Measurements from ENCODE around the gene MAP2.

MAP2 gene

DNA sequence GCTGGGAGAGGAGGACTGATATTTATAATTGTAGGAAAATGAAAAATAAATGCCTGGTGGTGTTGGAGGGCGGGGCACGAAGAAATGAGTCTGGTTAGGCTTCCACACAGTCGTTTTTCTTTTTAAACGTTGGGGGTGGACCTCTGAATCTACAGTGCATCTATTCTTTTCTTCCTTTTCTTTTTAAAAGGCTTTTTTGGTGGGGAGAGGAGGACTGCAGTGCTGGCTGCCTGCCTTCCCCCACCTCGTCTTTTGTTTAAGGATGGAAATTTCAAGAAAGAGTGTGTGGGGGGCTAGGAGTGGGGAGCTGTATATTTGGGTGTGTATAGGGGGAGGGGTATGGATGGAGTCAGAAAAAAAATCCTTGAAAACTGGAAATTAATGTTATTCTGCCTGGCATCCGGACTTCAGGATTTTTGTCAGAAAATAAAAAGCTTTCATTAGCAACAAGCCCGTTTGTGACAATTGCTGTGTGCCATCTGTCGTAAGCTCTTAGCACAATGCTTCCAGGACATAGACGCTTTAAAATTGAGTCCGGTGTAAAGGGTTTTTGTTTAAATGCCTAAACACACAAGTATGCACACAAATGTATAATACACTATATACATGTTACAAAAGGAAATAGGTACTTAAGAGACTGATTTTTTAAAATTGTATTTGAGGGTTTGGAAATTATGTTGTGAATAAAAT is 1.1 kb downstream of the MAP2 start:
- peak overlapping the region in 1 of 2 donors; percentile 46 for H3K9ac ChIP-seq (ENCODE audit: low read length in 2 of 2)
- peaks cover 15% of the 10 kb centered on the region for H3K4me1 ChIP-seq (ENCODE audit: control insufficient read depth, insufficient read depth, low read length)
- peak overlapping the region; percentile 77 to 80 for H3K4me3 ChIP-seq (ENCODE audit: low read length in 2 of 2)
- H3K27ac ChIP-seq (ENCODE audit: low read length), result no peak overlapping the region
- no peaks in the 10 kb centered on the region for H3K9me3 ChIP-seq (ENCODE audit: control insufficient read depth in 2 of 2, low read length in 2 of 2)
- H3K36me3 ChIP-seq (ENCODE audit: control insufficient read depth in 2 of 2, insufficient read depth in 2 of 2, low read length in 2 of 2), result no peaks in the 10 kb centered on the region
- no peaks in the 10 kb centered on the region for H3K27me3 ChIP-seq (ENCODE audit: control insufficient read depth in 1 of 2, insufficient read depth in 2 of 2, low read length in 2 of 2)

DNA sequence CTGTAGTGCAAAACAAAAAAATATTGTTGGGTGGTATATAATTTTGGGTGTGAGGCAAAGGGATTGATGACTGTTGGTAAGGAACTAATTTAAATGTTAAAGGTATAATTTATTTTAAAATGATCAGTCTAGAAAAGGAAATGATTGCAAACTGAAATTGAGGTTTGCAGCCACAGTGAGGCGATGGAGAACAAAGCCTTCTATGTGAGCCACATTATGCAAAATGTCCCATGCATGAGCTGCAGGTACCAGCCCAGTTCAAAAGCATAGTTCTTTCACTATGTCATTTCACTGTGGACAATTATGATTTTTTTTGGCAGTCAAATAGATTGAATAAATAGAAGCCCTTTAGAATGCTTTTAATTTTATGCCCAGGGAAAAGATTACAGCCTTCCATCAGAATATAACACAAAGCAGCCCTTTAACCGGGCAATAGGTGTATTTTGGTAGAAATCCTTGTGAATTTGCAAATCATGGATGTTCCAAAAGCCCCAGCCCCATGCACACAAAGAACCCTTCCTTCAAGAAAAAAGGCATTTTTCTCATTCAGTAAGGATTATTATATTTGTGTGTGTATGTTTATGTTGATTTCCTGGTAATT is 1.7 kb downstream of the MAP2 start:
- Histone ChIP-seq H3K4me1 (ENCODE audit: control insufficient read depth, insufficient read depth, low read length) (peaks cover 15% of the 10 kb centered on the region), H3K36me3 (ENCODE audit: control insufficient read depth in 2 of 2, insufficient read depth in 2 of 2, low read length in 2 of 2) (no peaks in the 10 kb centered on the region), H3K27ac (ENCODE audit: low read length) (no peak overlapping the region), H3K9ac (ENCODE audit: low read length in 2 of 2) (no peak overlapping the region), H3K27me3 (ENCODE audit: control insufficient read depth in 1 of 2, insufficient read depth in 2 of 2, low read length in 2 of 2) (no peaks in the 10 kb centered on the region), H3K4me3 (ENCODE audit: low read length in 2 of 2) (no peak overlapping the region), H3K9me3 (ENCODE audit: control insufficient read depth in 2 of 2, low read length in 2 of 2) (no peaks in the 10 kb centered on the region)

DNA sequence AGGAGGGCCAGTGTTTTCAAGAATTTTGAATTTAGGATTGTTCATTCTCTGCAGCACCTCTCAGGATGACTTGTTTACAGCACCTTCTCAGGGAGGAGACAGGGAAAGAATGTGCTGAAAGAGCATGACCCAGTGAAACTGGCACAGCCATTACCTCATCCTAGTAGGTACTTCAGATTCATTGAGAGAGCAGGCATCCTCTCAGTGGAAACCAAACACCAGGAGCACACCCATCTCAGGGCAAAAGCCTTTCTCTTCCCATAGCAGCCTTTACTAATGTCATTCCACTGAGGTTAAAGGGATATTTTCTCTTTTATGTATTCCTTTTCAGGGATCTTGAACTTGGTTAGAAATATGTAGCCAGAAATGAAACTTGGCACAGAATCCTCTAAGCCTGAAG is 2.6 kb downstream of the MAP2 start:
- Histone ChIP-seq H3K9ac (ENCODE audit: low read length in 2 of 2) (no peak overlapping the region), H3K36me3 (ENCODE audit: control insufficient read depth in 2 of 2, insufficient read depth in 2 of 2, low read length in 2 of 2) (no peaks in the 10 kb centered on the region), H3K27me3 (ENCODE audit: control insufficient read depth in 1 of 2, insufficient read depth in 2 of 2, low read length in 2 of 2) (no peaks in the 10 kb centered on the region), H3K9me3 (ENCODE audit: control insufficient read depth in 2 of 2, low read length in 2 of 2) (no peaks in the 10 kb centered on the region), H3K4me3 (ENCODE audit: low read length in 2 of 2) (no peak overlapping the region), H3K27ac (ENCODE audit: low read length) (no peak overlapping the region), H3K4me1 (ENCODE audit: control insufficient read depth, insufficient read depth, low read length) (peaks cover 15% of the 10 kb centered on the region)

- H3K9ac ChIP-seq (ENCODE audit: low read length in 2 of 2), result no peak overlapping the region
- no peaks in the 10 kb centered on the region for H3K9me3 ChIP-seq (ENCODE audit: control insufficient read depth in 2 of 2, low read length in 2 of 2)
- H3K36me3 ChIP-seq (ENCODE audit: control insufficient read depth in 2 of 2, insufficient read depth in 2 of 2, low read length in 2 of 2), result no peaks in the 10 kb centered on the region
- no peak overlapping the region for H3K27ac ChIP-seq (ENCODE audit: low read length)
- H3K4me3 ChIP-seq (ENCODE audit: low read length in 2 of 2), result no peak overlapping the region
- no peaks in the 10 kb centered on the region for H3K27me3 ChIP-seq (ENCODE audit: control insufficient read depth in 1 of 2, insufficient read depth in 2 of 2, low read length in 2 of 2)
- no peaks in the 10 kb centered on the region for H3K4me1 ChIP-seq (ENCODE audit: control insufficient read depth, insufficient read depth, low read length)
Observed at GRCh38 chr2:209431701-209432100, 7.9 kb downstream of the MAP2 start.

DNA sequence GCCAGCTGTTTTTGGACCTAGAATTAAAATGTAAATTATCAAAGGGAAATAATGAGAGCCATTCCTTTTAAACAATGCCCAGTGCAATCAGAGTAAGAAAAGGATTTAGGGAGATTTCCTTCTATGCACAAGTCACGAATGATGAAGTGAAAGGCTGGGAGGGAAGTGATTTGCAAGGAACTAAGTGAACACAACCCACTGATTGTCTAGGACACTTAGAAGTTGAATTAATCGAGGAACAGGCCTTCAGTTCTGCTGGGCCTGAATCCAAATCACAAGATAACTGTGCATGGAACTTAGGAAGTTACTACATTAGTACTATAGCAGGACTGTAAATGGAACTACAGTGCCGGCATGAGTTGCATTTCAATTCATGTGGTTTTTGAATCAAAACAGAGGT is 17.7 kb downstream of the MAP2 start:
- no peaks in the 10 kb centered on the region for H3K27me3 ChIP-seq (ENCODE audit: control insufficient read depth in 1 of 2, insufficient read depth in 2 of 2, low read length in 2 of 2)
- no peak overlapping the region for H3K4me3 ChIP-seq (ENCODE audit: low read length in 2 of 2)
- no peaks in the 10 kb centered on the region for H3K4me1 ChIP-seq (ENCODE audit: control insufficient read depth, insufficient read depth, low read length)
- H3K36me3 ChIP-seq (ENCODE audit: control insufficient read depth in 2 of 2, insufficient read depth in 2 of 2, low read length in 2 of 2), result no peaks in the 10 kb centered on the region
- no peaks in the 10 kb centered on the region for H3K9me3 ChIP-seq (ENCODE audit: control insufficient read depth in 2 of 2, low read length in 2 of 2)
- no peak overlapping the region for H3K27ac ChIP-seq (ENCODE audit: low read length)
- H3K9ac ChIP-seq (ENCODE audit: low read length in 2 of 2), result no peak overlapping the region

GRCh38 chr2:209442939-209443338 is 19.1 kb downstream of the MAP2 start:
- Histone ChIP-seq H3K9me3 (ENCODE audit: control insufficient read depth in 2 of 2, low read length in 2 of 2) (no peaks in the 10 kb centered on the region), H3K4me1 (ENCODE audit: control insufficient read depth, insufficient read depth, low read length) (no peaks in the 10 kb centered on the region), H3K4me3 (ENCODE audit: low read length in 2 of 2) (no peak overlapping the region), H3K9ac (ENCODE audit: low read length in 2 of 2) (no peak overlapping the region), H3K36me3 (ENCODE audit: control insufficient read depth in 2 of 2, insufficient read depth in 2 of 2, low read length in 2 of 2) (no peaks in the 10 kb centered on the region), H3K27me3 (ENCODE audit: control insufficient read depth in 1 of 2, insufficient read depth in 2 of 2, low read length in 2 of 2) (no peaks in the 10 kb centered on the region), H3K27ac (ENCODE audit: low read length) (no peak overlapping the region)

- no peaks in the 10 kb centered on the region for H3K36me3 ChIP-seq (ENCODE audit: control insufficient read depth in 2 of 2, insufficient read depth in 2 of 2, low read length in 2 of 2)
- no peaks in the 10 kb centered on the region for H3K9me3 ChIP-seq (ENCODE audit: control insufficient read depth in 2 of 2, low read length in 2 of 2)
- H3K4me1 ChIP-seq (ENCODE audit: control insufficient read depth, insufficient read depth, low read length), result no peaks in the 10 kb centered on the region
- no peak overlapping the region for H3K4me3 ChIP-seq (ENCODE audit: low read length in 2 of 2)
- H3K9ac ChIP-seq (ENCODE audit: low read length in 2 of 2), result no peak overlapping the region
- no peaks in the 10 kb centered on the region for H3K27me3 ChIP-seq (ENCODE audit: control insufficient read depth in 1 of 2, insufficient read depth in 2 of 2, low read length in 2 of 2)
- no peak overlapping the region for H3K27ac ChIP-seq (ENCODE audit: low read length)
Observed at GRCh38 chr2:209445485-209445884, 21.6 kb downstream of the MAP2 start.

DNA sequence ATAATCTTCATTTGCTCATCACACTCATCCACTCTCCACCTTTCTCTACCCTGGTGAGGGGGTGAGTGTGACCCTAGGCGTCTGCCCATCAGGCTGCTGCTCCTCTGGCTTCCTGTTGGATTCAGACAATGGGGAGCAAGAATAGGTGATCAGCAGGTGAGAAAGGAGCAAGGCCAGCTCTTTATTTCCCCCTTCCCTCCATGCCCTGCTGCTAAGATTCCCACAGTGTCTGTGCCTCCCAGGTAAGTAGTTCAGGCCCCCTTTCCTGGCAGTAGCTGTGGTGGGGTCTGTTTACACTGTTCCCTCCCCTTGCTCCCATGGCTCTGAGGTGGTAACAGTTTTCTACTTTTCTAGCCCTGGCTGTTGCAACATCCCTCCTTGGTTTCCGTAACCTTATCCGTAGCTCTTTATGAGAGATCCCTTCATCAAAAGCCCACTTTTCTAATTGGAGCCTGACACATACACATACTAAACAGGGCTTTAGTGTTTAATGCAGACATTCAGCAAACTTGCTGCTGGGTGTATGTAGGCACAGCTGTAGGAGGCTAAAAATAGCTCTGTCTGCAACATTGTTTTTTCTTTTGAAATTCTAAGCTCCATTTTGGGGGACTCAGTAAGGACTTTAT is 27.5 kb downstream of the MAP2 start:
- H3K36me3 ChIP-seq (ENCODE audit: control insufficient read depth in 2 of 2, insufficient read depth in 2 of 2, low read length in 2 of 2), result no peaks in the 10 kb centered on the region
- H3K9ac ChIP-seq (ENCODE audit: low read length in 2 of 2), result no peak overlapping the region
- no peaks in the 10 kb centered on the region for H3K9me3 ChIP-seq (ENCODE audit: control insufficient read depth in 2 of 2, low read length in 2 of 2)
- H3K27me3 ChIP-seq (ENCODE audit: control insufficient read depth in 1 of 2, insufficient read depth in 2 of 2, low read length in 2 of 2), result no peaks in the 10 kb centered on the region
- H3K27ac ChIP-seq (ENCODE audit: low read length), result no peak overlapping the region
- no peak overlapping the region for H3K4me3 ChIP-seq (ENCODE audit: low read length in 2 of 2)
- H3K4me1 ChIP-seq (ENCODE audit: control insufficient read depth, insufficient read depth, low read length), result no peaks in the 10 kb centered on the region

GRCh38 chr2:209456489-209456888 is 32.6 kb downstream of the MAP2 start:
- Histone ChIP-seq H3K4me3 (ENCODE audit: low read length in 2 of 2) (no peak overlapping the region), H3K4me1 (ENCODE audit: control insufficient read depth, insufficient read depth, low read length) (no peaks in the 10 kb centered on the region), H3K9me3 (ENCODE audit: control insufficient read depth in 2 of 2, low read length in 2 of 2) (no peaks in the 10 kb centered on the region), H3K27ac (ENCODE audit: low read length) (no peak overlapping the region), H3K27me3 (ENCODE audit: control insufficient read depth in 1 of 2, insufficient read depth in 2 of 2, low read length in 2 of 2) (no peaks in the 10 kb centered on the region), H3K36me3 (ENCODE audit: control insufficient read depth in 2 of 2, insufficient read depth in 2 of 2, low read length in 2 of 2) (no peaks in the 10 kb centered on the region), H3K9ac (ENCODE audit: low read length in 2 of 2) (no peak overlapping the region)

- Histone ChIP-seq H3K9ac (ENCODE audit: low read length in 2 of 2) (no peak overlapping the region), H3K27ac (ENCODE audit: low read length) (no peak overlapping the region)
Observed at GRCh38 chr2:209458008-209458979, 34.4 kb downstream of the MAP2 start.

More at GRCh38 chr2:209458008-209458979, 34.4 kb downstream of the MAP2 start:
- H3K36me3 ChIP-seq (ENCODE audit: control insufficient read depth in 2 of 2, insufficient read depth in 2 of 2, low read length in 2 of 2), result no peaks in the 10 kb centered on the region
- H3K27me3 ChIP-seq (ENCODE audit: control insufficient read depth in 1 of 2, insufficient read depth in 2 of 2, low read length in 2 of 2), result no peaks in the 10 kb centered on the region
- no peaks in the 10 kb centered on the region for H3K4me1 ChIP-seq (ENCODE audit: control insufficient read depth, insufficient read depth, low read length)
- no peaks in the 10 kb centered on the region for H3K9me3 ChIP-seq (ENCODE audit: control insufficient read depth in 2 of 2, low read length in 2 of 2)
- no peak overlapping the region for H3K4me3 ChIP-seq (ENCODE audit: low read length in 2 of 2)
